Stimulated activated CD8-positive, alpha-beta memory T cell treated with anti-CD3 and anti-CD28 coated beads, Interleukin-7, amount 100 ng/mL, for 48 hours (primary cell): ENCODE measurements around the gene CPED1.

Experiments
- DNase-seq, 2 donors: peaks; one replicate each; pipeline ENCODE4 v3.0.0-alpha.2; 2020; ENCODE audit warnings: low read depth in 1 of 2; ENCODE audit errors: extremely low read depth in 1 of 2

The CPED1 gene

GRCh38 chr7:121126801-121127534, 138.5 kb downstream of the CPED1 start:
- DNase-seq = no peak

DNA sequence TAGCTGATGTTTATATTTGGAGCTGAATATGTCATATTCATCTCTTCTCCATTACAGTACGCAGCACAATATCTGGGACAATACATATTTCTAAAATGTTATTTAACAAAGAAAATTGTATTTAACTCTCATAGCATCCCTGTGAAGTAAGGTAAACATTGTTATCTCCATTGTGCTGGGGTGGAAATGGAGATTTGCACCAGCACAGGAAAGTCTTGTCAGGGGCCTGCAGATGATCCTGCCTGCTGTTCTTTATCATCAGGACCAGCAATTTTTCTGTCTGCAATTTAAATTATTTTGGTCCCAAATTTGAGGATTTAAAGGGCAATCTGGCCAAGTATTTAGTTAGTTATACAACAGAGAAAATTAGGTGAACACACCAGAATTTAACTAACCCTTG, 144.4 kb downstream of the CPED1 start:
- no peak for DNase-seq

DNA sequence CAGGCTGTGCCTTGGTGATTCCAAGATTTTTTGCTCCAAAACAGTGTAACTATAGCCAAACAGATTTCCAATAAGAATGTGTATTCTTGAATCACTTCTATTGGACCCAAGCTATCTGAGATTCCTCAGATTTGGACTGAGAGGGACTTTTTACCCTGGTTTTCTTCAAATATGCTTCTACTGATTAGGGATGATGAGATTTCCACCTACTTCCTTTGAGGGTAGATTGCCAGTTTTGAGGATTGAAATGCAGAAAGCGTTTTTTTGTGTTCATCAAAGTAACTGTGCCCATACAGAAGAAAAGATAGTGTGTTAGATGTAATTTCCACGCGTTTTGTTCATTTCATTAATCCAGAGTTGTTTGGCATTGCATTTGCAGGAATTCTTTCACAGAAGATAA, 144.9 kb downstream of the CPED1 start:
- no peak for DNase-seq

DNA sequence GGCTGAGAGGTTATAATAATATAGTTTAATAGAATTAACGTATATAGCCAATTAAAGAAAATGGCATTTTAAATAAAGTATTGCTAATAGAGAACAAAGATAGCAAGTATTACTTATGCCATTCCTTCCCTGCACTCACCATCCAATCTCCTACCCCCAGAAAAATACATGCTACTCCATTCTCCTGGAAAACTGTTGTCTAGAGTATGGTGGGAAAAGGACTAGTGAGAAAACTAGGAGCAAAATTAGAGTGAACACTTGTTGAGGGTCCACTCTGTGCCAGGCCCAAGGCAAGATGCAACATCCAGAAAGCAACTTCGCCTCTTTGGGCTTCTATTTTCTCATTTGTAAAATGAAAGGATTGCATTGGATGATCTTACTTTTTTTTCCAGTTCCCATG, 149.1 kb downstream of the CPED1 start:
- DNase-seq = no peak

- DNase-seq = no peak
Measured at GRCh38 chr7:121138262-121138933, 149.9 kb downstream of the CPED1 start.

GRCh38 chr7:121139427-121139826, 150.9 kb downstream of the CPED1 start:
- no peak for DNase-seq

- no peak for DNase-seq
Measured at GRCh38 chr7:121140790-121141189, 152.3 kb downstream of the CPED1 start.

DNA sequence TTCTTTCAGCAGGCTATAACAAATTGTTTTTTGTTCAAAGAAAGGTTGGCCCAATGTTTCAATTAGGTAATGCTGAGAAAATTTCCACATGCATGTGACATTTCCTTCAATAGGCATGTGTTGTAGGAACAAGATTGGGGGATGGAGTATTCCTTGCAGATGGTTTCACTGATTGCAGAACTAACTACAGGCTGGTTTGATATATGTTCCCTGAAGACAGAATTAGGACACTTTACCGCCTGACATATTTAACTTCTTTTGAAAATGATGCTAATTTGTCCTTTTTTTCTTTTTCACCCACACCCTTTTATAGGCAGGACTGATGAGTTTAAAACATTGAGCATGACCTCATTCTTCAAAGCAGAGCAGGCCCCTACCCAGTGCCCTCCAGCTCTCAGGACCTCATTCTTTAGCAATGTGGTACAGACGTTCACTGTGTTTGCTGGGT, 163.3 kb downstream of the CPED1 start:
- DNase-seq = no peak

- no peak for DNase-seq
Measured at GRCh38 chr7:121153411-121153810, 164.9 kb downstream of the CPED1 start.

- DNase-seq = no peak
Measured at GRCh38 chr7:121153995-121154394, 165.5 kb downstream of the CPED1 start.

DNA sequence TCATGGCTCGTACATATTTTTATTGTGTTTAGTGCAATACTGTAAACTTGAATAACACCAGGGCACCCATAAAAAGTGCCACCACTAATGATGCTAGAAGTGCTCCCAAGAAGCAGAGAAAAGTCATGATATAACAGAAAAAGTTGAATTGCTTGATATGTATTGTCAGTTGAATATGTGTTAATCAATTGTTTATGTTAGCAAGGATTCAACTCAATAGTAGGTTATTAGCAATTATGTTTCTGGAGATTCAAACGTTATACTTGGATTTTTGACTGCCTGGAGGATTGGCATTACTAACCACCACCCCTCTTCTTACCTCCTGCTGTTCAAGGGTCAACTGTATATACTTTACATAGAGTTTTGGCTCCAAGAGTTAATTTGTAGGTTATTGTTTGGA, 168.3 kb downstream of the CPED1 start:
- no peak for DNase-seq

DNA sequence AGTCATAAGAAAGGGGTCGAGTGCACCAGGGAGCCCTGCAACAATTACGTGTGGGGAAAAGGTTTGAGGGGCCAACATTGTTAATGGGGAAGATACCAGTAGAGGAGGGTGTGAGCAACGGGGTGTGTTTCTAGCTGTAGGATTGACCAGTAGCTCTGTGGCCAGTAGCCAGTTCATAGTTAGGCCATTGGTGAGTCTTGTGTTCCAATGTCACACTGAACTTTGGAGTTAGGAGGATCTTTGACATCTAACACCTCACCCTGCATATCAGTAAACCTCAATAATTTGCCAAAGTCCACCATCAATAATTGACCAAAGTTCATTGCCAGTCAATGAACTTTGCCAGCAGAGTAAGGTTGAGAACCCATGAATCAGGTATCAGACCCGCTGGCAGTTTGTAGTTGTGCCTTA, 168.8 kb downstream of the CPED1 start:
- no peak for DNase-seq

- DNase-seq = no peak
Measured at GRCh38 chr7:121157885-121158590, 169.5 kb downstream of the CPED1 start.

DNA sequence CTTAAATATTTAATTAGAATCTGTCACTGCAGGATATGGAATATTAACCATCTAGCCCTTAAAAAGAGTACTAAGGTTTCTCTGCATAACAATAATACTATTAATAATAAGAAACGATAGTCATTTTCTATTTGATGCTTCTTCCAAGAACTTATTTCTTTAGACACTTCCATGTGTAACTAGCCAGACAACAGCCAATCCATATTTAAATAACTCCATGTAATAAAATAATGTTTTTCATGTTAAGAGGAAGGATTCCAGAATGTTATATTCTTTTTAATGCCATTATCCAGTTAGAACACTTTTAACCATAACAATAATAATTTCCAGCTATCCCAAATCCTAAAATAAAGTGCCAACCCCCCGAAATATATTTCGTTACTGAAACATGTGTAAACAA, 170.2 kb downstream of the CPED1 start:
- no peak for DNase-seq

- no peak for DNase-seq
Measured at GRCh38 chr7:121159553-121159952, 171.0 kb downstream of the CPED1 start.

DNA sequence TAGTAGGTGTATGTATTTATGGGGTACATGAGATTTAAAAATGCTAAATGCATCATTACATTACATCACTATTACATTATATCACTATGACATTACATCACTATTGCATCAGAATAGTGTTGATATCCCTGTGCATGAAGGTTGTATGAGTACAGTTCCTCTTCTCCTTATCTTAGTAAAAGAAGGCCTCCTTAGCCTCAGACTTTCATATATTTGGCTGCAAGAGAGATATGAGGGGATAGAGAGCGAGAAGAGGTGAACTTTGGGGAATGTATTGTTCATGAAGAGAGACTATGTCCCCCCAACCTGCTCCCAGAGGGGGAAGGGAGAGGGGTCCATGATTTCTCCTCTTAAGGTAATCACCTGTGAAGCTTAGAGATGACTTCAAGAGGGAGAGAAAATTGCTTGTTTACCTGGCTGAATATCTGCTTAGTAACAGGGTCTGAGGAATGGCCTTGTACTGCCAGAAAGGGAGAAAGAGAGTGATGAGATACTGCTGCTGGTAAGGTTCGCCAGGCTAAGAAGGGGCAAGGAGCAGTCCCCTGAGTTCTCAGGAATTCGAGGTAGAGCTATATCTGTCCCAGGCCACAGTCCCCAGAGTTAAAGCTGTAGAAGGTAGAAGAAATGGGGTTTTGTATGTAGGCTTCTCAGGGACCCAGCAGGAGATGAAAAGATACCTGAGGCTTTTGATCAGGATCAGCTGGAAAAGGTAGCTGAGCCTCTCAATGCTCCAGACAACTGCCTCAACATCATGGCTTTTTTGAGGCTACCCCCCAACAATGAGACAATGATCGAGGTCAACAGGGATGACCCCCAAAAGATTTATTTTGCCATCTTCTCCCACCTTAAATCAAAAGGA, 171.9 kb downstream of the CPED1 start:
- no peak for DNase-seq

DNA sequence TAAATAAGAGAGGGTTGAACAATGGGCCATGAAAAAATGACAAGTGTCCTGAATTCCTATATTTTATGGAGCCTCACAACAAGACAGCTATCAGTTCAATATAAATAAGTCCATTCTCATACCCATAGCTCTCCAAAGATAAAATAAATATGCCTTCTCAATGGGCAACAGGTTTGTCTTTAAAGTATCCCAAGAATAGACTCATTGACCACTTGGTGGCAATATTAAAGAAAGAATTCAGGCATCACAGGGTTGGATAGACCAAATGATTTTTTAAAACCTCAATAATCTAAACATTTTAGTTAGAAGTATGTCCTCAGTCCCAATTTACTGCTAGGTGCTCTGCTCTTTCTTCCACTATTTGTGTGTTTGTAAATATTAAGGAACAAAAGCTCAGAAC, 175.2 kb downstream of the CPED1 start:
- DNase-seq = no peak

- DNase-seq = no peak
Measured at GRCh38 chr7:121164247-121164646, 175.7 kb downstream of the CPED1 start.

- no peak for DNase-seq
Measured at GRCh38 chr7:121166916-121167315, 178.4 kb downstream of the CPED1 start.

GRCh38 chr7:121167971-121168370, 179.5 kb downstream of the CPED1 start:
- no peak for DNase-seq

DNA sequence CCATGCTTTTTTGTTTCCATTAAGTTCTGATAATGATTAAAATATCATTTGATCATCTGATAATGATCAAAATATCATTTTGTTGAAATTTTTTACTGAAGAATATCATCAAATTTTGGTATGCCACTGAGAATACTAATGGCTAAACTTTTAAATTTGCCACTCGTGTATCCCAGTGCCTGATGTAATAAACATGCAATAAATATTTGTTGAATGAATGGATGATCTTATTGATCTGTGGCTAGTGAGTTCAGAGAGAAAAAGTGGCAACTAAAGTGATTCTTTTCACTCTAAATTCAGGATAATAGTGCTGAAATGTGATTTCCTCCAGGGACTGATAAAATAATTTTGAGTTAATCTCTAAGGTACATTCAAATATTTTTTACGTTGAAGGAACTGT, 181.0 kb downstream of the CPED1 start:
- DNase-seq = no peak
